ENCODE data around the gene KCNG3.

Gene KCNG3

GRCh38 chr2:42493468-42494354, at the start of gene KCNG3:
TSS of gene KCNG3 (minus strand) at chr2:42493982. CDS start at chr2:42493501, 481 bp downstream.
- peak in 3 of 4 experiments; percentile 18 to 39 (median 27) for DNase-seq

GRCh38 chr2:42542871-42543270, 49.1 kb upstream of the KCNG3 start:
- DNase-seq: no peak

- DNase-seq: no peak
These were observed 43.7 kb upstream of the KCNG3 start for GRCh38 chr2:42537493-42537892.

GRCh38 chr2:42532397-42532796, 38.6 kb upstream of the KCNG3 start:
- DNase-seq: no peak

- DNase-seq: no peak
These were observed 29.6 kb upstream of the KCNG3 start for GRCh38 chr2:42523341-42523740.

- no peak for DNase-seq
These were observed 28.3 kb upstream of the KCNG3 start for GRCh38 chr2:42522035-42522434.

GRCh38 chr2:42519624-42520023, 25.8 kb upstream of the KCNG3 start:
- DNase-seq: no peak

GRCh38 chr2:42516418-42516901, 22.7 kb upstream of the KCNG3 start:
- no peak for DNase-seq

GRCh38 chr2:42513252-42513918, 19.6 kb upstream of the KCNG3 start:
- no peak for DNase-seq

GRCh38 chr2:42510608-42511243, 16.9 kb upstream of the KCNG3 start:
- DNase-seq: no peak

GRCh38 chr2:42510191-42510590, 16.4 kb upstream of the KCNG3 start:
- no peak for DNase-seq

- no peak for DNase-seq
These were observed 10.8 kb upstream of the KCNG3 start for GRCh38 chr2:42504364-42505230.

GRCh38 chr2:42503291-42503690, 9.5 kb upstream of the KCNG3 start:
- DNase-seq: no peak

- DNase-seq: no peak
These were observed 4.7 kb upstream of the KCNG3 start for GRCh38 chr2:42498497-42498896.

- no peak for DNase-seq
These were observed 1.8 kb upstream of the KCNG3 start for GRCh38 chr2:42495611-42496010.

GRCh38 chr2:42495234-42495581, 1.4 kb upstream of the KCNG3 start:
- DNase-seq: no peak

- peak; percentile 28 to 56 (median 50) for DNase-seq
These were observed 812 bp upstream of the KCNG3 start for GRCh38 chr2:42494355-42495233.

GRCh38 chr2:42492691-42493467, 903 bp downstream of the KCNG3 start:
- peak in 2 of 4 experiments; percentile 2 to 12 for DNase-seq

GRCh38 chr2:42488297-42488696, 5.5 kb downstream of the KCNG3 start:
- DNase-seq: no peak

- DNase-seq: no peak
These were observed 7.5 kb downstream of the KCNG3 start for GRCh38 chr2:42486145-42486906.
